ENCODE results near the gene SLCO3A1. TPM values are rescaled to one million over a fixed set of nuclear protein-coding genes. Genes with fewer than 3 reads are reported as not detected.

The SLCO3A1 gene
- total and polyA plus RNA-seq, 2 of the 8 experiments (the other 6 are each of a cell fraction or from before 2014, with no cell fraction given): 15.1 to 20.4 TPM

- TF ChIP-seq CHD7 (IDR thresholded peaks at IDR 0.05; ENCODE audit: insufficient replicate concordance, low read length): no peak
- no peak for TF ChIP-seq KDM4A (IDR thresholded peaks at IDR 0.05; ENCODE audit: low read depth, low read length, severe bottlenecking)
- TF ChIP-seq CBX5 (IDR thresholded peaks at IDR 0.05; ENCODE audit: low read depth, low read length): no peak
- no peak for TF ChIP-seq CEBPB (IDR thresholded peaks at IDR 0.05; ENCODE audit: low read depth, low read length)
- TF ChIP-seq HDAC6 (IDR thresholded peaks at IDR 0.05; ENCODE audit: low read depth, low read length): no peak
- no peak for TF ChIP-seq RFX5 (IDR thresholded peaks at IDR 0.05; ENCODE audit: borderline replicate concordance, low read depth, low read length)
- TF ChIP-seq MAFK (IDR thresholded peaks at IDR 0.05; ENCODE audit: low read depth, low read length): no peak
- no peak for TF ChIP-seq USF2 (IDR thresholded peaks at IDR 0.05; ENCODE audit: low read length)
- TF ChIP-seq SRF (IDR thresholded peaks at IDR 0.05; ENCODE audit: low read depth, low read length): no peak
- no peak for TF ChIP-seq JUN (IDR thresholded peaks at IDR 0.05; ENCODE audit: low read depth, low read length)
Measured at GRCh38 chr15:92035961-92036360, 182.5 kb downstream of the SLCO3A1 start (continued).
